HG03520 (cell line): ENCODE data around the gene HOOK1.

Experiments
- ATAC-seq: cut with Tn5 transposase; IDR thresholded peaks from one replicate; pipeline ENCODE4 v1.9.1; 2021; ENCODE audit warnings: mild to moderate bottlenecking, moderate library complexity; ENCODE audit not compliant: unreplicated experiment

Gene HOOK1

GRCh38 chr1:59814901-59815825, at the start of gene HOOK1:
Gene HOOK1 (plus strand): TSS chr1:59814949. CDS start chr1:59815118, 169 bp downstream.
- ATAC-seq = no peak

- ATAC-seq = no peak
Observed at GRCh38 chr1:59765011-59765730, 49.6 kb upstream of the HOOK1 start.

GRCh38 chr1:59766227-59766855, 48.4 kb upstream of the HOOK1 start:
- ATAC-seq = no peak

GRCh38 chr1:59767119-59767518, 47.6 kb upstream of the HOOK1 start:
- no peak for ATAC-seq

- no peak for ATAC-seq
Observed at GRCh38 chr1:59768792-59769735, 45.7 kb upstream of the HOOK1 start.

- no peak for ATAC-seq
Observed at GRCh38 chr1:59769736-59770095, 45.0 kb upstream of the HOOK1 start.

- no peak for ATAC-seq
Observed at GRCh38 chr1:59771361-59771760, 43.4 kb upstream of the HOOK1 start.

GRCh38 chr1:59775480-59775879, 39.3 kb upstream of the HOOK1 start:
- ATAC-seq = no peak

- no peak for ATAC-seq
Observed at GRCh38 chr1:59776960-59777852, 37.5 kb upstream of the HOOK1 start.

GRCh38 chr1:59779949-59780348, 34.8 kb upstream of the HOOK1 start:
- ATAC-seq = no peak

GRCh38 chr1:59788825-59789224, 25.9 kb upstream of the HOOK1 start:
- no peak for ATAC-seq

- ATAC-seq = no peak
Observed at GRCh38 chr1:59798600-59798999, 16.1 kb upstream of the HOOK1 start.

- ATAC-seq = no peak
Observed at GRCh38 chr1:59803458-59804038, 11.2 kb upstream of the HOOK1 start.

GRCh38 chr1:59804301-59804700, 10.4 kb upstream of the HOOK1 start:
- ATAC-seq = no peak

- no peak for ATAC-seq
Observed at GRCh38 chr1:59805554-59805953, 9.2 kb upstream of the HOOK1 start.

- peak; percentile 95 for ATAC-seq
Observed at GRCh38 chr1:59814180-59814900, 409 bp upstream of the HOOK1 start.

GRCh38 chr1:59815892-59816291, 1.1 kb downstream of the HOOK1 start:
- no peak for ATAC-seq

- ATAC-seq = no peak
Observed at GRCh38 chr1:59816318-59816878, 1.6 kb downstream of the HOOK1 start.
